Panc1 (cell line): ENCODE data around the gene IL20RA.

ENCODE experiments used
- CTCF ChIP-seq: fragments of 450-650 bp; IDR thresholded peaks from 2 replicates; pipeline ENCODE4 v1.5.1; 2017; ENCODE audit warnings: mild to moderate bottlenecking
- POLR2AphosphoS5 ChIP-seq: IDR thresholded peaks from 2 replicates; pipeline ENCODE4 v1.6.1; 2012; ENCODE audit warnings: mild to moderate bottlenecking, low read depth, low read length, moderate library complexity
- REST ChIP-seq, 2 experiments: IDR thresholded peaks; 2 replicates each; pipeline ENCODE4 v1.6.1; 2011 to 2012; ENCODE audit warnings: low read depth in 2 of 2, control low read depth in 1 of 2, low read length in 1 of 2, mild to moderate bottlenecking in 1 of 2, moderate library complexity in 1 of 2; ENCODE audit not compliant: insufficient read depth in 1 of 2

DNA sequence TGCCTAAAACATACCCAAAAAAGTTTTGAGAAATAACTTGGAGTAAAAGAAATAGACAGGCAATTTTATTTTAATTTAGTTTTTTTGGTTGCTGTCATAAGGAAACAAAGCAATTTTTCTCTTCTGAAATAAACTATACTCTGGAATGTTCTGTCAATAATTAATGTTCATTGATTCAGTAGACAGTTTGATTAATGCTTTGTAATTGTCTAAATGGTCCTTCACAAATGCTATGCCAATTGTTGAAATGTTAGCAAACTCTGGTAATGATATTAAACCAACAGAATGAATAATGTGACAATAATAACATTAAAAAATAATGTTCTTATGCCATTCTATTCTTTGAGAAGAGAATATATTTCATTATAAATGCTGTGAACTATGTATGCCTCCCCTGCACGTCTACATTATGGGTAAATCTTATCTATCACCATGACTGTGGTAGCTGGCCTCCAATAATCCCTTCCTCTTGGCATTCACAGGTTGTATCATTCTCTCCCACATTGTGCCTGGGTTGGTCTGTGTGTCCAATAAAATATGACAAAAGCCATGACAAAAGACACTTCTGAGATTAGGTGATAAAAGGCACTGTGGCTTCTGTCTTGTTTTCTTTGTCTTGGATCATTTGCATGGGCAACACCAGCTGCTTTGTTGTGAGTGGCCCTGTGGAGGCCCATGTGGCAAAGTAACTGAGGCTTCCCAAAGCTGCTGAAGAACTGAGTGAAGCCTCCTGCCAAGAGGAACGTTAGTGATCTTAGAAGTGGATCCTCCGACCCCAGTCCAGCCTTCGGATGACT lies 25.1 kb downstream of the IL20RA start:
- TF ChIP-seq REST (IDR thresholded peaks at IDR 0.05; ENCODE audit: insufficient read depth in 1 of 2, low read depth in 2 of 2, low read length in 1 of 2) = no peak
- TF ChIP-seq CTCF = no peak
- no peak for TF ChIP-seq POLR2AphosphoS5
